Rectal smooth muscle tissue (tissue), 1 donor: Measurements from ENCODE around the gene ACOT7.

Experiments used
- H3K27ac ChIP-seq: one replicate; pipeline ENCODE4 v1.7.0; 2013; ENCODE audit warnings: low read depth, low read length, inconsistent platforms
- H3K27me3 ChIP-seq: one replicate; pipeline ENCODE4 v1.7.0; 2013; ENCODE audit warnings: low read length; ENCODE audit not compliant: control insufficient read depth, insufficient read depth
- H3K36me3 ChIP-seq: one replicate; pipeline ENCODE4 v1.7.0; 2013; ENCODE audit warnings: low read length; ENCODE audit not compliant: control insufficient read depth, insufficient read depth
- H3K4me1 ChIP-seq: one replicate; pipeline ENCODE4 v1.7.0; 2013; ENCODE audit warnings: low read length; ENCODE audit not compliant: control insufficient read depth, insufficient read depth
- H3K4me3 ChIP-seq: one replicate; pipeline ENCODE4 v1.7.0; 2013; ENCODE audit warnings: low read length
- H3K9ac ChIP-seq: one replicate; pipeline ENCODE4 v1.7.0; 2013; ENCODE audit warnings: low read length

ACOT7 gene

GRCh38 chr1:6249739-6250689, 143.6 kb downstream of the ACOT7 start:
- peaks cover 32% of the 10 kb centered on the region for H3K27me3 ChIP-seq
- H3K27ac ChIP-seq: no peak overlapping the region

GRCh38 chr1:6248932-6249738, 144.4 kb downstream of the ACOT7 start:
- H3K9ac ChIP-seq: no peak overlapping the region
- peaks cover 38% of the 10 kb centered on the region for H3K27me3 ChIP-seq
- no peaks in the 10 kb centered on the region for H3K36me3 ChIP-seq
- H3K4me1 ChIP-seq: no peaks in the 10 kb centered on the region
- H3K27ac ChIP-seq: no peak overlapping the region
- H3K4me3 ChIP-seq: no peak overlapping the region

More at GRCh38 chr1:6249739-6250689, 143.6 kb downstream of the ACOT7 start:
- no peaks in the 10 kb centered on the region for H3K36me3 ChIP-seq
- no peaks in the 10 kb centered on the region for H3K4me1 ChIP-seq
- H3K9ac ChIP-seq: no peak overlapping the region
- H3K4me3 ChIP-seq: no peak overlapping the region

- Histone ChIP-seq H3K27me3 (peaks cover 45% of the 10 kb centered on the region), H3K4me3 (no peak overlapping the region), H3K27ac (no peak overlapping the region), H3K9ac (no peak overlapping the region), H3K36me3 (no peaks in the 10 kb centered on the region), H3K4me1 (no peaks in the 10 kb centered on the region)
Observed at GRCh38 chr1:6248161-6248776, 145.3 kb downstream of the ACOT7 start.

- Histone ChIP-seq H3K9ac (no peak overlapping the region), H3K36me3 (no peaks in the 10 kb centered on the region), H3K4me1 (no peaks in the 10 kb centered on the region), H3K4me3 (no peak overlapping the region), H3K27ac (no peak overlapping the region), H3K27me3 (peaks cover 50% of the 10 kb centered on the region)
Observed at GRCh38 chr1:6247651-6248050, 145.9 kb downstream of the ACOT7 start.

- H3K27me3 ChIP-seq: peaks cover 51% of the 10 kb centered on the region
- H3K4me3 ChIP-seq: no peak overlapping the region
- H3K27ac ChIP-seq: no peak overlapping the region
- no peaks in the 10 kb centered on the region for H3K36me3 ChIP-seq
- no peak overlapping the region for H3K9ac ChIP-seq
- no peaks in the 10 kb centered on the region for H3K4me1 ChIP-seq
Observed at GRCh38 chr1:6246497-6247467, 146.8 kb downstream of the ACOT7 start.

- Histone ChIP-seq H3K4me3 (no peak overlapping the region), H3K4me1 (no peaks in the 10 kb centered on the region), H3K27me3 (peaks cover 59% of the 10 kb centered on the region)
Observed at GRCh38 chr1:6245869-6246496, 147.6 kb downstream of the ACOT7 start.

GRCh38 chr1:6245086-6245868, 148.3 kb downstream of the ACOT7 start:
- no peaks in the 10 kb centered on the region for H3K36me3 ChIP-seq
- no peaks in the 10 kb centered on the region for H3K4me1 ChIP-seq
- H3K4me3 ChIP-seq: no peak overlapping the region
- H3K27me3 ChIP-seq: peaks cover 57% of the 10 kb centered on the region
- no peak overlapping the region for H3K9ac ChIP-seq
- H3K27ac ChIP-seq: no peak overlapping the region

More at GRCh38 chr1:6245869-6246496, 147.6 kb downstream of the ACOT7 start:
- Histone ChIP-seq H3K27ac (no peak overlapping the region), H3K36me3 (no peaks in the 10 kb centered on the region), H3K9ac (no peak overlapping the region)

- Histone ChIP-seq H3K27ac (no peak overlapping the region), H3K36me3 (no peaks in the 10 kb centered on the region), H3K4me1 (no peaks in the 10 kb centered on the region), H3K27me3 (peaks cover 54% of the 10 kb centered on the region), H3K4me3 (no peak overlapping the region), H3K9ac (no peak overlapping the region)
Observed at GRCh38 chr1:6244401-6245049, 149.0 kb downstream of the ACOT7 start.

- H3K27me3 ChIP-seq: peaks cover 53% of the 10 kb centered on the region
Observed at GRCh38 chr1:6243993-6244392, 149.6 kb downstream of the ACOT7 start, which contains the start of gene HES3. HES3 (plus strand) TSS chr1:6244179; CDS start chr1:6244366, 187 bp downstream.

GRCh38 chr1:6243053-6243834, 150.3 kb downstream of the ACOT7 start:
- Histone ChIP-seq H3K27me3 (peaks cover 51% of the 10 kb centered on the region), H3K27ac (no peak overlapping the region), H3K36me3 (no peaks in the 10 kb centered on the region), H3K4me3 (no peak overlapping the region), H3K9ac (no peak overlapping the region), H3K4me1 (no peaks in the 10 kb centered on the region)

More at GRCh38 chr1:6243993-6244392, 149.6 kb downstream of the ACOT7 start, which contains the start of gene HES3:
- Histone ChIP-seq H3K4me1 (no peaks in the 10 kb centered on the region), H3K27ac (no peak within 1 kb of the TSS), H3K36me3 (no peaks in the 10 kb centered on the region), H3K9ac (no peak within 1 kb of the TSS), H3K4me3 (no peak within 1 kb of the TSS)
